Uterus (tissue), 2 donors: ENCODE results near the gene MRGPRG.
A peak's percentile ranks its signal among the peaks of the same experiment; 100 is the strongest.

Source experiments
- CTCF ChIP-seq, 4 experiments: fragments of 200-600 bp in 2 of 4; fragments of 450-650 bp in 2 of 4; sonication (generic) in 2 of 4; IDR thresholded peaks; one replicate each; pipeline ENCODE4 v1.5.1; 2016 to 2019; ENCODE audit warnings: antibody characterized with exemption in 4 of 4, mild to moderate bottlenecking in 2 of 4, moderate library complexity in 1 of 4
- POLR2A ChIP-seq, 2 donors: fragments of 450-650 bp; IDR thresholded peaks; one replicate each; pipeline ENCODE4 v1.6.1; 2016; ENCODE audit warnings: antibody characterized with exemption in 2 of 2, mild to moderate bottlenecking in 1 of 2, moderate library complexity in 1 of 2

- no peak for TF ChIP-seq CTCF (IDR thresholded peaks at IDR 0.05)
- TF ChIP-seq POLR2A (IDR thresholded peaks at IDR 0.05): peak in 1 of 2 donors; percentile 22
Observed at GRCh38 chr11:3169255-3170043, 49.2 kb downstream of the MRGPRG start.
